ENCODE results near the gene MED23. TPM values are rescaled to one million over a fixed set of nuclear protein-coding genes. Genes with fewer than 3 reads are reported as not detected.

The MED23 gene
- total and polyA plus RNA-seq, 2 experiments from 2014 or later = 16.9 to 35.7 TPM

GRCh38 chr6:131574686-131575085 lies 53.4 kb downstream of the MED23 start:
- 94 to 95% methylated on average over 4 of the region's 4 CpGs for WGBS, 2 experiments (ENCODE audit: low coverage in 1 of 2, low lambda C conversion rate in 2 of 2, missing lambda C conversion rate in 2 of 2)
- no peak overlapping the region for H2AFZ ChIP-seq
- H3K4me1 ChIP-seq (ENCODE audit: insufficient read depth) = no peaks in the 10 kb centered on the region
- no peaks in the 10 kb centered on the region for H3K79me2 ChIP-seq (ENCODE audit: insufficient read depth)
- H3K27ac ChIP-seq = no peak overlapping the region
- no peaks in the 10 kb centered on the region for H3F3A ChIP-seq (ENCODE audit: insufficient read depth)
- no peaks in the 10 kb centered on the region for H4K20me1 ChIP-seq (ENCODE audit: insufficient read depth)
- peaks cover 8% of the 10 kb centered on the region; the same call in 1 of the 2 replicates for H3K36me3 ChIP-seq (ENCODE audit: low read depth)
- DNase-seq = no peak
- H3K4me3 ChIP-seq = no peak overlapping the region
- no peaks in the 10 kb centered on the region for H3K27me3 ChIP-seq (replicated peaks; ENCODE audit: insufficient read depth)
- TF ChIP-seq EZH2phosphoT487 (IDR thresholded peaks at IDR 0.05; ENCODE audit: insufficient read depth, low read depth) (no peak), EZH2 (IDR thresholded peaks at IDR 0.05; ENCODE audit: insufficient read depth, poor library complexity, severe bottlenecking) (no peak)
- H3K9ac ChIP-seq = no peak overlapping the region
- no peak overlapping the region for H3K4me2 ChIP-seq (ENCODE audit: unreplicated experiment)
- H3K9me2 ChIP-seq (ENCODE audit: insufficient read depth) = no peaks in the 10 kb centered on the region
- no peaks in the 10 kb centered on the region for H3K9me3 ChIP-seq (ENCODE audit: low read depth)
- in situ Hi-C loops (cut with MboI) = no loop called here

DNA sequence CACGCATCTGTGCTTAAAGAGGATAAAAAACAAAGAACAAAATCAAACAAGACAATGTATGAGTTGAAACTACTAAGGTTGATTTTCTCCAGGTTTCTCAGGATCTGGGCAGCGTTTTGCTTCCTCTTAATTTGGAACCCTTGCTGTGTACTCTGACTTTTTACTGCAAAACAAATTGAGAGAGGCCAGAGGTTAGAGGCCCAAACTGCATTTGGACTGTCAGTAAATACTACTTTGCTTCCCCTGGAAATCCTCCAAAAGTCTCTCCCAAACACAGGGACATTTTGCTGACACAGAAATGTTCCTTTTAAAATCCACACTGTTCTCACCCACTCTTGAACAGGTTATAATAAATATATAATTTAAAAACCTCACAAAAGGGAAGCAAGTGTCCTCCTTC lies 53.9 kb downstream of the MED23 start:
- H3K4me3 ChIP-seq = no peak overlapping the region
- 72% methylated on average over 2 of the region's 2 CpGs for WGBS, 2 experiments (ENCODE audit: low coverage in 1 of 2, low lambda C conversion rate in 2 of 2, missing lambda C conversion rate in 2 of 2)
- H3F3A ChIP-seq (ENCODE audit: insufficient read depth) = no peaks in the 10 kb centered on the region
- H3K27me3 ChIP-seq (replicated peaks; ENCODE audit: insufficient read depth) = no peaks in the 10 kb centered on the region
- no peaks in the 10 kb centered on the region for H4K20me1 ChIP-seq (ENCODE audit: insufficient read depth)
- peaks cover 3% of the 10 kb centered on the region; the same call in 1 of the 2 replicates for H3K36me3 ChIP-seq (ENCODE audit: low read depth)
- H3K4me1 ChIP-seq (ENCODE audit: insufficient read depth) = no peaks in the 10 kb centered on the region
- no peak overlapping the region for H3K4me2 ChIP-seq (ENCODE audit: unreplicated experiment)
- H3K9ac ChIP-seq = no peak overlapping the region
- no peak overlapping the region for H2AFZ ChIP-seq
- no peaks in the 10 kb centered on the region for H3K9me2 ChIP-seq (ENCODE audit: insufficient read depth)
- no peak overlapping the region for H3K27ac ChIP-seq
- no peaks in the 10 kb centered on the region for H3K79me2 ChIP-seq (ENCODE audit: insufficient read depth)
- no peak for DNase-seq
- in situ Hi-C loops (cut with MboI) = no loop called here
- no peaks in the 10 kb centered on the region for H3K9me3 ChIP-seq (ENCODE audit: low read depth)
- TF ChIP-seq EZH2phosphoT487 (IDR thresholded peaks at IDR 0.05; ENCODE audit: insufficient read depth, low read depth) (no peak), EZH2 (IDR thresholded peaks at IDR 0.05; ENCODE audit: insufficient read depth, poor library complexity, severe bottlenecking) (no peak)

DNA sequence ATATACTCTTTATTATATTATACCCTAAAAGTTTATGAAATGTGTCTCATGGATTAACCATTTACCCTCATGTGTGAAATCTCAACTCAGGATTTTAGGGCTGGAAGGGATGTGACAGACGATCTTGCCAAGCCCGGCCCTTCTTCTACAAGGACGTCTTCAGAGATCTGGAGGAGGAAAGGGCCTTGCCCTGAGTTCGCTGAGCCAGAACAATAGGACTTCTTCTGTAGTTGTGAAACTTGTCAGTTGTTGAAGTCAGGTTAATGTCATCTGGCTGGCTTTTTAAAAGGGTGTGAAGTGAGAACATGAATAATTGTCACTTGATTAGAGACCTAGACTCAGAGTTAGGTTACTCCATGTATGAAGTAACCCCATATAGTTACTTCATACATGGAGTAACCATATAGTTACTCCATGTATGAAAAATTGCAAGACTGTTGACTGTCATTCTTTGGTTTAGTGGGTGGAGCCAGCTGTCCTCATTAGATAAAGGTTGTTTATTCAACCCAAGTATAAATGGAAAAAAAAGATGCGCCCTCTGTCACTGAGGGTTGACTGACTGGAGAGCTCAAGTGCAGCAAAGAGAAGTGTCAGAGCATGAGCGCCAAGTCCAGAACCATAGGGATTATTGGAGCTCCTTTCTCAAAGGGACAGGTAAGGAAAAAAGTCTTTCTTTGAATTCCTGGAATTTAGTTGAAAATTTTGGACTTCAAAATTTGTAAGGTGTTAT lies 55.2 kb downstream of the MED23 start, which contains the start of gene ARG1:
ARG1 (plus strand) TSS at position 541 of the 730 bp plus-strand sequence; CDS start at position 598, 57 bp downstream.
- no peak for TF ChIP-seq EZH2phosphoT487 (IDR thresholded peaks at IDR 0.05; ENCODE audit: insufficient read depth, low read depth)
- TF ChIP-seq EZH2 (IDR thresholded peaks at IDR 0.05; ENCODE audit: insufficient read depth, poor library complexity, severe bottlenecking) = no peak
- Histone ChIP-seq H3F3A (ENCODE audit: insufficient read depth) (no peaks in the 10 kb centered on the region), H2AFZ (no peak within 1 kb of the TSS), H3K9ac (no peak within 1 kb of the TSS), H4K20me1 (ENCODE audit: insufficient read depth) (no peaks in the 10 kb centered on the region), H3K9me3 (ENCODE audit: low read depth) (no peaks in the 10 kb centered on the region), H3K9me2 (ENCODE audit: insufficient read depth) (no peaks in the 10 kb centered on the region), H3K4me2 (ENCODE audit: unreplicated experiment) (no peak within 1 kb of the TSS), H3K27me3 (replicated peaks; ENCODE audit: insufficient read depth) (no peaks in the 10 kb centered on the region), H3K27ac (no peak within 1 kb of the TSS), H3K79me2 (ENCODE audit: insufficient read depth) (no peaks in the 10 kb centered on the region), H3K4me1 (ENCODE audit: insufficient read depth) (no peaks in the 10 kb centered on the region), H3K36me3 (ENCODE audit: low read depth) (no peaks in the 10 kb centered on the region; the same call in 1 of the 2 replicates), H3K4me3 (no peak within 1 kb of the TSS)
- WGBS, 2 experiments (ENCODE audit: low coverage in 1 of 2, low lambda C conversion rate in 2 of 2, missing lambda C conversion rate in 2 of 2) = 98% methylated on average over 6 of the region's 6 CpGs
- in situ Hi-C loops (cut with MboI) = no loop called here
- no peak for DNase-seq

GRCh38 chr6:131568726-131569125 lies 59.3 kb downstream of the MED23 start:
- Histone ChIP-seq H3K9me2 (ENCODE audit: insufficient read depth) (no peaks in the 10 kb centered on the region), H4K20me1 (ENCODE audit: insufficient read depth) (no peaks in the 10 kb centered on the region), H3K27ac (no peak overlapping the region), H3K4me1 (ENCODE audit: insufficient read depth) (no peaks in the 10 kb centered on the region), H3K4me3 (no peak overlapping the region), H2AFZ (no peak overlapping the region), H3F3A (ENCODE audit: insufficient read depth) (no peaks in the 10 kb centered on the region), H3K27me3 (replicated peaks; ENCODE audit: insufficient read depth) (no peaks in the 10 kb centered on the region), H3K9me3 (ENCODE audit: low read depth) (no peaks in the 10 kb centered on the region), H3K36me3 (ENCODE audit: low read depth) (no peaks in the 10 kb centered on the region; the same call in 1 of the 2 replicates), H3K4me2 (ENCODE audit: unreplicated experiment) (no peak overlapping the region), H3K9ac (no peak overlapping the region), H3K79me2 (ENCODE audit: insufficient read depth) (no peaks in the 10 kb centered on the region)
- no peak for DNase-seq
- in situ Hi-C loops (cut with MboI) = no loop called here
- TF ChIP-seq EZH2 (IDR thresholded peaks at IDR 0.05; ENCODE audit: insufficient read depth, poor library complexity, severe bottlenecking) = no peak
- no peak for TF ChIP-seq EZH2phosphoT487 (IDR thresholded peaks at IDR 0.05; ENCODE audit: insufficient read depth, low read depth)
- WGBS, 2 experiments (ENCODE audit: low coverage in 1 of 2, low lambda C conversion rate in 2 of 2, missing lambda C conversion rate in 2 of 2) = 91% methylated on average over 4 of the region's 4 CpGs
